ENCODE measurements around the gene PAPPA. TPM values are rescaled to one million over a fixed set of nuclear protein-coding genes. Genes with fewer than 3 reads are reported as not detected.

Gene PAPPA
- polyA plus RNA-seq, 1 experiment = 39.9 TPM

GRCh38 chr9:116160676-116161571, 7.3 kb downstream of the PAPPA start:
- Histone ChIP-seq H3K4me3 (ENCODE audit: low read depth, low read length) (no peak overlapping the region), H3K27me3 (ENCODE audit: control insufficient read depth, insufficient read depth, low read length) (no peaks in the 10 kb centered on the region), H3K36me3 (ENCODE audit: control insufficient read depth, insufficient read depth, low read length) (peaks cover 5% of the 10 kb centered on the region; the same call in 1 of the 2 replicates)
- CTCF ChIA-PET = interaction anchor here (0.8 to 1.6 kb wide), 6 partner anchors 11 to 569 kb away, joined by 3 to 4 read pairs (median 3); no protein-coding TSS in a partner anchor
- no peak for DNase-seq (ENCODE audit: low read depth)
- POLR2A ChIA-PET = no interaction called here
- TF ChIP-seq, protein P1, sequence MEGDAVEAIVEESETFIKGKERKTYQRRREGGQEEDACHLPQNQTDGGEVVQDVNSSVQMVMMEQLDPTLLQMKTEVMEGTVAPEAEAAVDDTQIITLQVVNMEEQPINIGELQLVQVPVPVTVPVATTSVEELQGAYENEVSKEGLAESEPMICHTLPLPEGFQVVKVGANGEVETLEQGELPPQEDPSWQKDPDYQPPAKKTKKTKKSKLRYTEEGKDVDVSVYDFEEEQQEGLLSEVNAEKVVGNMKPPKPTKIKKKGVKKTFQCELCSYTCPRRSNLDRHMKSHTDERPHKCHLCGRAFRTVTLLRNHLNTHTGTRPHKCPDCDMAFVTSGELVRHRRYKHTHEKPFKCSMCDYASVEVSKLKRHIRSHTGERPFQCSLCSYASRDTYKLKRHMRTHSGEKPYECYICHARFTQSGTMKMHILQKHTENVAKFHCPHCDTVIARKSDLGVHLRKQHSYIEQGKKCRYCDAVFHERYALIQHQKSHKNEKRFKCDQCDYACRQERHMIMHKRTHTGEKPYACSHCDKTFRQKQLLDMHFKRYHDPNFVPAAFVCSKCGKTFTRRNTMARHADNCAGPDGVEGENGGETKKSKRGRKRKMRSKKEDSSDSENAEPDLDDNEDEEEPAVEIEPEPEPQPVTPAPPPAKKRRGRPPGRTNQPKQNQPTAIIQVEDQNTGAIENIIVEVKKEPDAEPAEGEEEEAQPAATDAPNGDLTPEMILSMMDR (IDR thresholded peaks at IDR 0.05; ENCODE audit: insufficient read depth, low read depth, low read length) = no peak

DNA sequence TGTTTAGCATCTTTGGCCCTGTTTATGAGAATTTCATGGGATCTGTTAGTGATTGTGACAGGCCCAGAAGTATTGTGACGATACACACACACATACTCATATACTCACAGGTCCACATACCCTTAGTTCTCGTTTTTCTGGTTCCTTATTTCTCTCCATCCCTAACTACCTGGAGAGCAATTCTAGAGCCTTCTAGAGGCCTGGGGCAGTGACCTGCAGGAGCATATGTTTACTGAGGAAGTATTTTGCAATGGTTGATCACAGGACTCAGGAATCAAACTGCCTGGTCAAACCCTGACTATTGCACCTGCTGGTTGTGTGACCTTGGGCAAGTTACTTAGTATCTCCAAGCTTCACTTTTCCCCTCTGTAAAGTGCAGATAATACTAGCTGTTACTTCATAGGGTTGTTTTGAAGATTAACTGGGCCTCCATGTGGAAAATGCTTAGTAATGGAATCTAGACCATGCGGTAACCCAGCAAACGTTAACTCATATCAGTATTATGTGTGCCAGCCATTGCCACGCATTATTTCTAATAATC, 8.7 kb downstream of the PAPPA start:
- CTCF ChIA-PET = interaction anchor here (1.1 to 1.4 kb wide), 2 partner anchors 10 to 19 kb away, joined by 3 to 4 read pairs; no protein-coding TSS in a partner anchor

GRCh38 chr9:116163293-116164055, 9.9 kb downstream of the PAPPA start:
- peaks cover 5% of the 10 kb centered on the region; the same call in 1 of the 2 replicates for H3K36me3 ChIP-seq (ENCODE audit: control insufficient read depth, insufficient read depth, low read length)
- TF ChIP-seq, protein P1 (IDR thresholded peaks at IDR 0.05; ENCODE audit: insufficient read depth, low read depth, low read length) = peak; percentile 43; the same call in 1 of the 2 replicates
- POLR2A ChIA-PET = no interaction called here
- no peak overlapping the region for H3K4me3 ChIP-seq (ENCODE audit: low read depth, low read length)
- no peak for DNase-seq (ENCODE audit: low read depth)
- CTCF ChIA-PET = interaction anchor here (0.9 to 1.3 kb wide), 2 partner anchors 11 to 218 kb away, joined by 3 read pairs; no protein-coding TSS in a partner anchor
- no peaks in the 10 kb centered on the region for H3K27me3 ChIP-seq (ENCODE audit: control insufficient read depth, insufficient read depth, low read length)

More for the DNA sequence above, 8.7 kb downstream of the PAPPA start:
- POLR2A ChIA-PET = no interaction called here
- peaks cover 5% of the 10 kb centered on the region; the same call in 1 of the 2 replicates for H3K36me3 ChIP-seq (ENCODE audit: control insufficient read depth, insufficient read depth, low read length)
- no peaks in the 10 kb centered on the region for H3K27me3 ChIP-seq (ENCODE audit: control insufficient read depth, insufficient read depth, low read length)
- TF ChIP-seq, protein P1 (IDR thresholded peaks at IDR 0.05; ENCODE audit: insufficient read depth, low read depth, low read length) = no peak
- no peak for DNase-seq (ENCODE audit: low read depth)
- H3K4me3 ChIP-seq (ENCODE audit: low read depth, low read length) = no peak overlapping the region

DNA sequence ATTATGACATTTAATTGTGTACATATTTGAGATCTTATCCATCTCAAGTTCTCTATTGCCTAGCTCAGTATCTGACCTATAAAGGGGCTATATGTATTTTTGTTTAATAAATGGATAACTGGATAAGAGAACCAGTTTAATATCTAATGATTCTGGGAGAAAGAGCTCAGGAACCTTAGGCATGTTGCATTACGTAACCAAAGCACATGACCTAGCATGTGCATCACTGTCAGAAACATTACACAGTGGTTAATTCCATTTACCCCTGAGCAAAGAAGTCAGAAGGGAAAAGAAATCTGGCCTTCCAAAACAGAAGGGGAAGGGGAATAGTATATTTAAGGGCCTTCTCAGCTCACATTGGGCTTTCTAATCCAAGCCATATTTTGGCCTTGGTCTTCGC, 12.3 kb downstream of the PAPPA start:
- POLR2A ChIA-PET = interaction anchor here (0.6 kb wide), 1 partner anchor 702 kb away, joined by 3 read pairs; no protein-coding TSS in a partner anchor
- TF ChIP-seq, protein P1 (IDR thresholded peaks at IDR 0.05; ENCODE audit: insufficient read depth, low read depth, low read length) = no peak
- Histone ChIP-seq H3K4me3 (ENCODE audit: low read depth, low read length) (no peak overlapping the region), H3K27me3 (ENCODE audit: control insufficient read depth, insufficient read depth, low read length) (no peaks in the 10 kb centered on the region), H3K36me3 (ENCODE audit: control insufficient read depth, insufficient read depth, low read length) (0 out of 2 replicates have a peak, but pooled peaks cover 1% of the 10 kb centered on the region)
- no peak for DNase-seq (ENCODE audit: low read depth)
- CTCF ChIA-PET = interaction anchor here (0.9 to 1.5 kb wide), 5 partner anchors 9 to 572 kb away, joined by 3 to 10 read pairs (median 3); no protein-coding TSS in a partner anchor

All from BJ (cell line).